GM19397 (cell line): ENCODE results near the gene HOXB13.

Experiments
- ATAC-seq: cut with Tn5 transposase; IDR thresholded peaks from one replicate; pipeline ENCODE4 v1.9.1; 2021; ENCODE audit warnings: mild to moderate bottlenecking, moderate library complexity; ENCODE audit not compliant: unreplicated experiment

The HOXB13 gene

DNA sequence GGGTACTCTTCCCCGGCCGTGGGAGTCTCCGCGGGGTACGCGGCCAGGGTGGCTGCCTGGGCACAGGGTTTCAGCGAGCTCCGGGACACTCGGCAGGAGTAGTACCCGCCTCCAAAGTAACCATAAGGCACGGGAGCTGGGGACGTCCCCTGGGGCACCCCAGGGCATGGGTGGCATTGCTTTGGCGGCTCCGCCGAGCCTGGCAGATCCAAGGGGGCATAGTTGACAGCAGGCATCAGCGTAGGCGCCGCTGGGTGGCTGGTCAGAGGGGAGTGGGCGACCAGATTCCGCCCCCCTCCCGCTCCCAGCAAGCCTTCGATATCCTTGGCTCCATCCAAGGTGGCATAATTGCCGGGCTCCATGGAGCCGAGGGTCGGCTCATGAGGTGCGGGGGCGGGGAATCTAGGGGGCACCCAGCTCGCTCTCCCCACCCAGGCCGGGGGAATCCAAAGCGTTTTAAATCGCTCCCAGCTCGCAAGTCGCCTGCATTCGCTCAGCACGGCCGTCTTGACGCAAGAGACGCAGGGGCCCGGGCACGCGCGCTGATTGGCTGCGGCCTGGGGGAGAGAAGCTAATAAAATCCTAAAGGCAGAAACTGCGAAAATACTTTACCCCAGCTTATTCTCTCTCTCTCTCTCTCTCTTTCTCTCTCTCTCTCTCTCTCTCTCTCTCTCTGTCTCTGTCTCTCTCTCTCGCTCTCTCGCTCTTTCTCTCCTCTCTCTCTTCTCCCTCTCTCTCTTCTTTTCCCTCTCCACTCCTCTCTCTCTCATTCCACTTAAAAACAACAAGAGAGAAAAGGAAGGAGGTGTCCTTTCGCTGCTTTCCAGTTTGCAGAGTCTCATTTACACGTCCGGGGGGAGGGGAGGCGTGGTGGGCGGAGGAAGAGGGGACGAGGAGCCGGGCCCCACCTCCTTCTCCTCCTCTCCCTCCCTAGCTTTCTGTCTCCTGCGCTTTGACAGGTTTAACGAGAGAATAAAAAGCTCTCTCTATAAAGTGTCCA lies at the start of gene HOXB13:
Gene HOXB13, minus strand, starts transcription at position 519 of the 1,000 bp plus-strand sequence. Its CDS starts 157 bp downstream, at position 362.
- no peak for ATAC-seq

DNA sequence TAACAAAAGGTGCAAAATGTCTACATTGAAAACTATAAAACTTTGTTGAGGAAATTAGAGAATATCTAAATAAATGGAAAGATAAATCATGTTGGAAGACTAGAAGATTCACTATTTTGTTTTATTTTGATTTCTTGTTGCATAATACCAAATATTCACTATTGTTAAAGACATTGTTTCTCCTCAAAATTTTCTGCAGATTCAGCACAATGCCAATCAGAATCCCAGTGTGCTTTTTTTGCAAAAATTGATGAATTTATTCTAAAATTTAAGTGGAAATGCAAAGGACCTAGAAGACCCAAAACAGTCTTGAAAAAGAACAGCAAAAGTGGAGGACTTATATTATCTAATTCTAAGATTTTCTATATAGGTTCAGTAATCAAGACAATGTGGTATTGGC lies 48.1 kb upstream of the HOXB13 start:
- no peak for ATAC-seq

DNA sequence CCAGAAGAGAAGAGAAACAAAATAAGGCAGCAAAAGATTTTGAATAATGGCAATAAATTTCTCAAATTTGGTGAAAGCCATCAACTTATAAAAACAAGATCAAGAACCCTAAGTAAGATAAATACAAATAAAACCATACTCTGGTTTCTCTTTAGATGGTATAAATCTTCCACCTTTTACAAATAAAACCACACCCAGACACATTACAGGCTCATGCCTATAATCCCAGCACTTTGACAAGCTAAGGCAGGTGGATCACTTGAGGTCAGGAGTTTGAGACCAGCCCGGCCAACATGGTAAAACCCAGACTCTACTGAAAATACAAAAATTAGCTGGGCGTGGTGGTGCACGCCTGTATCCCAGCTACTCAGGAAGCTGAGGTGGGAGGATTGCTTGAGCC lies 44.7 kb upstream of the HOXB13 start:
- ATAC-seq, result no peak

DNA sequence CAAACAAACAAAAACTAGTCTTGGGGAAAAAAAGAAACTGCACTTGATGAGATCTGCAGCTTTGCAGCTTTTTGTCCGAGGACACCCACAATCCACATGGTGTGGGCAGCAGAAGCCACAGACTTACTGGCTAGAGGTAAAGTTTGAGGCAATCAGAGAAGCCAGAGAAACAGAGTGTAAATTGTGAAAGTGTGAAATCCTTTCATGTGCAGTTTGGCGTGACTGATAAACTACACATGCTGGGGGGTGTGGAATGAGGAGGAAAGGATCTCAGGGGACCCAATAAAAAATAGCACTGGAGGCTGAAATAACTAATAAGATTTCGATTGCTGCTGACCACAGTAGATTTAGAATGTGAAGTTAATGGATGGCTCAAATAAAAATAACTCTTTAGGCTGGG lies 42.4 kb upstream of the HOXB13 start:
- ATAC-seq, result no peak

DNA sequence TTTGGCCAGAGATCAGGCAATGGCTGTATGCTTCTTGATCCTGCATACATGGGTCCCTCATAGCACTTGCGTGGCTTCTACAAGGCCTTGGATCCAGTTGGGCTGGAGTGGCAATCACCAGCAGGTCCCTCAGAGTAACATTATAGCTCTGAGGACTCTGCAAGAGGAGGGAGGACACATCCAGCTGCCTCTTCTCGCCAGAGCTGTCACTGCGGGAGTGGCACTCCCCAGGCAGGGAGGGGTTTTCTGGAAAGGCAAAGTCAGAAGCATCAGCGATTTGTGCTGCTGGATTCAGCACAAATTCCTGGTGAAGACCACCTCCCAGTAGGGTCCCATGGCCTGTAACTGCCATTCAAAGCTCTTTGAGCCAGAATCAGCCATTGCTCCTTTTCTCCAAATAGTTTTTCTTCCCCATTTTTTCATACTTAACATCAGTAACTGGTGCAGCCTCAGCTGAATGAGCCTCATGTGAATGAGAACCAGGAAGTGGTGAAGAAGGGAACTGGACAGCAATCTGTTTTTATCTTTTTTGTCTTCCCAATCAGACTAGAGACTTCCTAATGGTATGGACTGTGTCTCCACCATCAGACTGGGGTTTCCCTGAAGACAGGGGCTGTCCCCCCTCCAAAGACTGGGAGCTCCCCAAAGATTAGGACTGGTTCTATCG lies 40.6 kb upstream of the HOXB13 start:
- no peak for ATAC-seq

DNA sequence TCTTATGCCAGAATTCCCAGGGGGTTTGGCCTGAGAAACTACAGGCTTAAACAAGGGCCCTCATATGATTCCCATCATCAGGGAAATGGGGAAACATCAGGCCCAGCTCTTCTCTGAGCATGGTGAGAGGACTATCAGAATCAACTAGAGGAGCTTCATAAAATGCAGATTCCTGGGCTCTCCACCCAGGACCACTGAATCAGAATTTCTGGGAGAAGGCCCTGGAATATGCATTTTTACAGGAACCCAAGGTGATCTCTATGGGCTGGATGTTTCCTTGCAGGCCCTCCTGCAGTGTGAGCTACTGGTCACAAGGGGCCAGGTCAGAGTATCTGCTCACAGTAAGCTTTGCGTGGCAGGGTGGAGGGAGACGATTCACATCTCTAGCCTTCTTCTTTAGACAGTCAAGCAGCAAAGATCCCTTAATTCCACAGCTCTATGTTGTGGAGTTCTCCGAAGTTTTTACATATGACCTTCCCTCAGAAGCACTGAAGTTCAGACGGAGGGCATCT lies 38.8 kb upstream of the HOXB13 start:
- no peak for ATAC-seq

DNA sequence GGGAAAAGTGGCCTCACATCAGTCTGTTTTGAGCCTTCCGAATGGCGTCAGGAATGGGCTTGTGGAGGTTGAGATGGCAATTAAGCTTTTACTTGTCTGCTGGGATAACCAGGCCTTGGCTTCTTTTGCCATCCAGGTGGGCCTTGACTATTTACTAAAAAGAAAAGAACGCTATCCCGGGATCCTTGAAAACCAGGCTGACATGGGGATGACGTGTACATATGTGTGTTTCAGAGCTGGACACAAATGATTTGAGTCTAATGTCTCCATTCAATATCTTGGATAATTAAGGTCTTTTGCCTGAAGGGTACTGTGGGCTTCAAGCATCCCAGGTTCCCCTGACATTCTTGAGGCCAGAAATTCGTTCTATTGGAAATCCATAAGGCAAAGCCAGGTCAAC lies 32.6 kb upstream of the HOXB13 start:
- no peak for ATAC-seq

DNA sequence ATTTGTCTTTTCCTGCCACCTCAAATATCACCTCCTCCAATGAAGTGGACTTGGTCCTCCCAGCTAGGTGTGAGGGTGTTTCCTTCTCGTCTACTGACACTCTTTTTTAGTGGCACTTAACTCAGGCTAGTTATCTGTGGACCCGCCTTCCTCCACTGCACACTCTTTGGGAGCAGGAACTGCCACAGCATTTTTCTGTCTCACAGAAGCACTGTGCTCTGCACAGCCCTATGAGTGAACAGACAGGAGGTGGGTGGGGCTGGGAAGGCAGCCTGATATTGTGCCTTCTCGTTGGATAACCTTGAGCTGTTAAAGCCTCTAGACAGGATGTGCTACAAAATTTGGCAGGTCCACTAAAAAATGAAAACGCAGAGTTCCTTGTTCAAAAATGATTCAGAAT lies 31.9 kb upstream of the HOXB13 start:
- ATAC-seq, result no peak

DNA sequence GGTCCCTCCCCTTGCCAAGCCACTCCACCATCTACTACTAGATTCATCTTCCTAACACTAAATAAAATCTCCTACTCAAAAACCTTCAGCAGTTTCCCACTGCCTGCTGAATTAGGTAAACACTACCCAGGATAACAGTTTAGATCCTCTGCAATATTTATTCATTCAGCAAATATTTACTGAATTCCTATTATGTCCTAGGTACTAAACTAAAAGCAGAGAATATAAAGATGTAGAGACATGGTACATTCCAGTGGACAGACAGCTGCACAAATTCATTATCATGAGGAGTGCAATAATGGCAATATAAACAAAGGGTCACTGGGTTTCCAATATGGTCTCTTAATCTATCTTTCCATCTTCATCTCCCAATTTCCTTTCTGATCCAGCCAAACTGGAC lies 30.7 kb upstream of the HOXB13 start:
- ATAC-seq, result no peak

DNA sequence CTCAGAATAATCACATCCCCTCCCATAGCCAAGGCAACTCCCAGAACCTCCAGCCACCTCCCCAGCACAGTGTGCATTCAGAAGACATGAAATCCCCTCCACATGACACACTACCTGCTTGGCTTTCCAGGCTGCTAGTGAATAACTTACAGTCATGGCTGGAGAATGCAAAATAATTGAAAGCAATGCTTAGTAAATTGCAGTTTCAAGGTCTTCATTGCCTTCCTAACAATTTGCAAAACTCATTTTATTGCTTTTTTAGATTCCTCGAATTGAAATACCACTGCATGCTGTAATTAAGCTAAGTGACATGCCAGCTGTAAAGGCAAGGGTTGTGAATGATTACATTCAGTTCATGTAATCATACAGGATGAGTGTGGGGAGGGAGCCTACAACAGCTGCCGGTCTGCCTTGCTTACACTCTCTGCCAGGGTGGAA lies 29.0 kb upstream of the HOXB13 start:
- ATAC-seq, result no peak

DNA sequence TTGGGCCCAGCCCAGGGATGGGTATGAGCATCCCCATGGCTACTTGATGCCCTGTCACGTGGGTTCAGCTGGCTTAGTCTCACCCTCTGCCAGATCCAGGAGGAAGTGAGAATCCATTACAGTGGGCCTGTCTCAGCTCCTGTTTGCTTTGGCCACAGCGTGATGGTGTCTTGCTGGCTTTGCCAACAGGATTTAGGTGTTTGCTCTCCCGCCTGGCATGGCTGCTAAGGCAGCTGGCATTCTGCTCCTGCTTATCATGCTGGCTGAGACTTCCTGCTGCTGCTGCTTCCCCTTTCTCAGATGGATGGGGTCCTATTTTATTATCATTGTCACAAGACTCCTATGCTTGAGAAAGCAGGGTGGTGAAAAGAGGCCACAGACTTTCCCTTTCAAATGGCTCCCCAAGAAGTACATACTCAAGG lies 28.3 kb upstream of the HOXB13 start:
- no peak for ATAC-seq

DNA sequence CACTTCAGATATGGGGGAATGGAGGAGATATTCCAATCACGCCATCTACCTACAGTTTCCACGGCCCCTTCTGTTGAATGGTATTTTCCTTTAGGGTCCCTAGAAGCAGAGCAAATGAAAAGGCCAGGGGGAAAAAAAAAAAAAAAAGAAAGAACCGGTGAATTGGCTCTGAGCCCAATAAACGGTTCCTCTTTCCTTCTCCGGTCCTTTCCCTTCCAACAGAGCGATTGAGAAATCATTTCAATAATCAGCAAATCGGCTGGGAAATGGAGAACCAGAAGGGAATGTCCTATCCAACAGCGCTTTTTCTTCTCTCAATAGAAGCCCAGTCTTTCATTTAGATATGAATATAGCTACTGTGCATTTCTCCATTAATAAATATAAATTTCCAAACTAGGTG lies 26.8 kb upstream of the HOXB13 start:
- ATAC-seq, result no peak

DNA sequence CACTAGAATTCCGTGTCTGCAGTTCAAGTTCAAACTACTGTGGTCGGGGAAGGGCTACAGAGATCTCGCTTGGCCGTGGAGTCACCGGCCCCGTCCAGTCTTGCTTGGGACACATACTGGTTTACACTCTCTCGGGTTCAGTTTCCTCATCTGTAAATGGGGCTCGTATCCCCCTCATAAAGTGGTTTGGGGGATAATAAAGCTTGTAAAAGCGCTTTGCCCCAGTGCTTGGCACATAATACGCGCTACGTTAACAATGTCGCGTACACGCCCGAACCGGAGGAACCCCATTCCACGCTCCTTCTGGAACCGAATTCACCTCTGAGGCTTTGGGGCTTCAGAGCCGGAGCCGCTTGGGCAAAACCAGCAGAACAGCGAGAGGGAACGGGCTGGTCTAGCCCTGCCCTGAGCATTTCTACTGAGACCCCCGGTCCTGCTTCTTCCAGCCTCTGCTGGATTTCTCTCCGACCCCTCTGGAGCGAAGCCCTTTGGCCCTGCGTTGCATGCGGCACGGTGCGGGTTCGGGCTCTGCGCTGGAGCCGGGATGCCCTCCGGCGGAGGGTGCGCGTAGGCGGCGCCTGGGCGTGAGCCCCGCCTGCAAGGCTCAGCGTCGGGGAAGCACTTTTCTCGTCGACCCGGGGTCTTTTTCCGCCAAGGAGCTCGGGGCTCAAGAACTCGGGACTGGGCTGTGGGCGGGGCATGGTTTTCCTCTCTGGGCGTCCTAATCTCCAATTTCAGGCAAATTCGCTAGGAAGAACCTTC lies 26.1 kb upstream of the HOXB13 start:
- ATAC-seq, result no peak

DNA sequence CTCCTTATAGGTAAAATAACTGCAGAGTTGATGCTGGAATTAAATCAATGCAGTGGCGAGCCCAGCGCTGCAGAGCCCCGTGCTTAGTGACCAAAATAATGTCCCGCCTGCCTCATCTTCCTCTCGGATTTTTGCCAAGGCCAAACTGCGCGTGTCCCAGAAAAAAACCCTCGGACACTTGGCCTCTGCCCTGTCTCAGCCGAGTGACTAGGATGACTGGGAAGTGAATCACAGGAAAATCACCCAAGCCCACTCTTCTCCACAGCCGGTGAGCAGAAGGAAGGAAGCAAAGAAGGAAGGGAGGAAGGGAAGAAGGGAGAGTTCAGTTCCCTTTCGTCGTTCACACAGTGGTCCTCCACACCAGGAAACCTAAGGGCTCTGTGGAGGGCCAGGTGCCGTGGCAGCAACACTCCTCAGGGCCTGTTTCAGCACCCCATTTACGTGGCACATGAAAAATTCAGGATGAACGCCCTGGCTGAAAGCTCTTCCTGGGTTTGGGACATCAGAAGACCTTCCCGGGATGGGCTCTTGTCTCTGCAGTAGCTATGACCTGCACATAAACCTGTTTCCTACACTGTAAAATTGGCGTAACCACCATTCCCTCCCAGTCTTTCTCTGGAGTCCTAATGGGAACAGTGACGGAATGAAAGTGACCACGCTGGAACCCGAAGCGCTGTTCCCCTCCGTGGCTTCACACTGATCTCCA lies 25.4 kb upstream of the HOXB13 start:
- ATAC-seq, result no peak

DNA sequence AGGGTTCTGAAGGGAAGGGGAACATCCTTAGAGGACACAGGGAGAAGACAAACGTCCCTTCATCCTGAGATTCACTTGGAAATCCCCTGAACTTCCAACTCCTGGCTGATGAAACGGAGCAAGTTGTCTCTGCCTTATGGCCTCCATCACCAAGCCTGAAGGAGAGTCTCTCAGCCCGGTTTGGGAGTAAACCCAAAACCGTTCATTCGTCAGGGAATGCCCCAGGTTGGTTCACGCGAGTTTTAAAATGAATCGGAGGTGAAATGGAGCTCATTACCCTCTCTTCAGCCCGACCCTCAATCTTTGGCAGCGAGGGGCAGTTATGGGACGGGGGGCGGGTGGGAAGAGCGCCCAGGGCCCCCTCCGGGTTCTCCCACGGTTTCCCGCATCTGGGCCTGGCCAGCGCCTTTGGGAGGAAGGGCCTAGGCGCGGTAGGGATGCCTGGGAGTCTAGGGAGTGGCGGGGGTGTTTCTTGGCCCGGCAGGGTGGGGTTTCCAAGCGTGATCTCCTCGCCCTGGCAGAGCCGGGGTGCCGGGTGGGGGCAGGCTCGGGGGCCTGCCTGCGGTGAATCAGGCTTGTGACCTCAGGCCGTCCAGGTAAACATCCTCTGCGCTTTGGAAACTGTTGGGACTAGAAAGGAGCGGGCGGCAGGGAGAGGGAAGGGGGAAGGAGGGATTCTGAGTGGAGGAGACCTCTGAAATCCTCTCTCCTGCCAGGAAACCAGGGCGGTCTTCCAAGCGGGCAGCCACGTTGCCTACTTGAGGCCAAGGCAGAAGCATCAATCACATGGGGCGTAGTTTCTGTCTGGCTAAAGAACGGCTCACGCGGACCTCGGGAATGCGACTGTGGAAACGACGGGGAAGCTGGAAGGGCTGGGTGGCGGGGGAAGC lies 24.1 kb upstream of the HOXB13 start:
- no peak for ATAC-seq

DNA sequence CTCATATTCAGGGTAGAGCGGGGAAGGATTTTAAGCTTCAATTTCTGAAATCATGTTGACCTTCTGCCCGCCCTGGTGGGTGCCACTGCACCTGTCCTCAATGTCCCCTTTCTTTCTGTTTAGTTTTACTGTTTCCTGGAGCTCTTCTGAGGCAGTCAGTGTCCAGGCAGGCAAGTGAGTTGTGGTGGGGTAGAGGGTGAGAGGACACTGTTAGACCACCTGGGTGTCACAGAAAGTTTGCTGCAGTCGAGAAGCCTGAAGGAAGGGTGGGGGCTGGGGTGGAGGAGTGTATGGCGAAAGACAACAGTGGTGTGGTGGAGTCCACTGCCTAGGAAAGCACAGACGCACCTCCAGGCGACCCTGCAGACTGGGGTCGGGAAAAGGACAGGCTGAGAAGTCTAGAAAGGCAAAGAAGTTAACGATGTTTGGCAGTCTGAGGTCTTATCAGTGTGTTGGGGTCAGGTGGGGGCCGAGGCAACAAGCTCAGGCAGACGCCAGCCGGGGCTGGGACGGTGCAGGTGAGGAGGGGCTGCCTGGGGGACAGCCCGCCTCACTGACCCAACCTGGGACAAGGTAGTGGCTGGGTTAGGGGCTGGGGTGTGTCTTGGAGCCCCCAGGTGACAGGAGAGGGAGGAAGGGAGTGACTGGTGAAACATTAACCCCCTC lies 23.3 kb upstream of the HOXB13 start:
- no peak for ATAC-seq

DNA sequence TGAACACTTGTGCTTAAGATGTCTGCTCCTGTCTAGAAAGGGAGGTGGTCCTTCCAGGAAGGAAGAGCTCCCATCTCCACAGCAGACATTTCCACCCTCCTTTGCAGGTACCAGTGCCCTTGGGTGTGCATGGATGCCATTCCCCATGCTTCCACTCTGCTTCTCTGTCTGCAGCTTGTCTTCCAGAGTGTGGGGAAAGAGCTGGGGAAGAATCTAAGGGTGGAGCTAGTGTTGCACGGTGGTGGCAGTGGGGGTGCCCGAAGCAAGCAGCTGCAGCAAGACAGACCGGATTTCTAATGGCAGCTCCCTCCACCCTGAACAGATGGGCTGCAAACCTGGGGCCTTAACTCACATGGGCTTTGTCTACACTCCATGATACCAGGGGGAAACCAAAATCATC lies 22.6 kb upstream of the HOXB13 start:
- no peak for ATAC-seq

DNA sequence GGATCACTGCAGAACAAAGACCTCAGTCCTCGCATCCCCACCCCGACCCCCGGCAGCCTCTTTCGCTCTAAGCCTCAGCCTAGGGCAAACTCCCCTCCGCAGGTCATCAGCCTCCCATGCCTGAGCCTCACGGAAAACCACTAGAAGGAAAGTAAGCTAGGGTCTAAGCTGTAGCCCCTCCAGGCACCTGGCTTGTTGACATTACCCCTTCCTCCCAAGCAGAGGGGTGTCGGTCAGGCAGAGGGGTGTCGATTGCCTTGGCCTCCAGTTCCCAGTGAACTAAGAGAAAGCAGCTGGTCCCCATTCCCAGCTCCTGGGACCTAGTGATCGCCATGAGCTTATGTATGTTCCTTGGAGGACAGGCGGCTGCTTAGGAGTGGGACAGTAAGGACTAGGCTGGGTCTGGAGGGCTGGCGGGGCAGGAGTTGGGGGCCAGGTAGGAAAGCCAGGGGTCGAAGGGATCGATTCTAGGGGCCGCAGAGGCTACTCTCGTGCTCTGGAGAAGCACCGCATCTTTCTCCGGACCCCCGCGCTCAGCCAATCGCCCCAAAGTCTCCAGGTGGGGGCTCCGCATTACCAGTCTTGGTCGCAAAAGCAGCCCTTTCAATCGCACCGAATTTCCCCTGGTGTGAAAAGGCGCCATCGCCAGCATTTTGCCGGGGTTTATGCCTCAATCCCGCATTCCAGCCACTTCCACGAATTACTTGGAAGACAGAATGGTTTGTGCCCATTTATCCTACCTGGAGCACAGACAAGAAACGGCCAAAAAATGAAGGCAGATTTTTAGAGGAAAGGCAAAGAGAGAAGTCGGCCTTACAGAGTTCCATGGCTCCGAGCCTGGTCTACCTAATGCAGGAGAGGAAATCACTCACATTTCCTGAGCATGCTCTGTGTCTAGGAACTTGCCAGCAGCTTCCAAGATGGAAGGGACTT lies 21.3 kb upstream of the HOXB13 start:
- no peak for ATAC-seq
